Common myeloid progenitor, CD34-positive (primary cell): ENCODE measurements around the gene GJB4.
"Not testable (repeated sequence)": the region's sequence is repeated elsewhere in the genome, so short reads cannot be mapped to it uniquely, and the experiment has no call there.

Source experiments
- CTCF ChIA-PET: fragments of 350-600 bp; sonication (Branson Sonifier 250); formaldehyde crosslinking; loops from one replicate; lab custom pipeline; 2021; ENCODE audit warnings: antibody characterized with exemption; lab: Charles Lee
- POLR2A ChIA-PET: fragments of 350-600 bp; sonication (Branson Sonifier 250); formaldehyde crosslinking; loops from one replicate; lab custom pipeline; 2021; ENCODE audit warnings: antibody characterized with exemption; lab: Charles Lee
- DNase-seq, 3 donors: peaks; one replicate each; pipeline versions ENCODE4 v3.0.0 to v3.0.0-alpha.2; 2013
- H3K27ac ChIP-seq, 2 experiments: 1 replicate in 1 of 2; 2 replicates in 1 of 2; pipeline ENCODE4 v1.7.0; 2013; ENCODE audit warnings: inconsistent platforms in 2 of 2, low read length in 2 of 2, mild to moderate bottlenecking in 2 of 2, low read depth in 1 of 2, moderate library complexity in 1 of 2; ENCODE audit not compliant: severe bottlenecking in 2 of 2, insufficient read depth in 1 of 2, poor library complexity in 1 of 2
- H3K27me3 ChIP-seq, 5 experiments: replicated peaks in 2 of 5; 1 replicate in 3 of 5; 2 replicates in 2 of 5; pipeline versions ENCODE4 v1.6.1 to v1.7.0; 2013; ENCODE audit warnings: low read length in 4 of 5, mild to moderate bottlenecking in 2 of 5, moderate library complexity in 2 of 5, inconsistent platforms in 1 of 5; ENCODE audit not compliant: insufficient read depth in 5 of 5, control insufficient read depth in 4 of 5
- H3K36me3 ChIP-seq, 4 experiments: 1 replicate in 2 of 4; 2 replicates in 2 of 4; pipeline versions ENCODE4 v1.6.1 to v1.7.0; 2013; ENCODE audit warnings: low read length in 3 of 4, control low read depth in 1 of 4, mild to moderate bottlenecking in 1 of 4; ENCODE audit not compliant: control insufficient read depth in 4 of 4, insufficient read depth in 4 of 4
- H3K4me1 ChIP-seq, 4 experiments: 1 replicate in 3 of 4; 2 replicates in 1 of 4; pipeline versions ENCODE4 v1.6.1 to v1.7.1; 2013; ENCODE audit warnings: low read length in 3 of 4, mild to moderate bottlenecking in 3 of 4, control low read depth in 1 of 4, inconsistent platforms in 1 of 4, moderate library complexity in 1 of 4; ENCODE audit not compliant: control insufficient read depth in 4 of 4, insufficient read depth in 4 of 4; ENCODE audit errors: control extremely low read depth in 1 of 4
- H3K4me3 ChIP-seq, 7 experiments: 1 replicate in 4 of 7; 2 replicates in 3 of 7; pipeline versions ENCODE4 v1.5.1 to v1.7.0; 2013; ENCODE audit warnings: mild to moderate bottlenecking in 7 of 7, low read length in 6 of 7, moderate library complexity in 6 of 7, inconsistent platforms in 2 of 7, low read depth in 2 of 7, control low read depth in 1 of 7; ENCODE audit not compliant: insufficient read depth in 4 of 7, control insufficient read depth in 1 of 7; ENCODE audit errors: extremely low read depth in 1 of 7
- H3K9me3 ChIP-seq, 5 experiments: 1 replicate in 4 of 5; 2 replicates in 1 of 5; pipeline versions ENCODE4 v1.6.1 to v1.7.1; 2013; ENCODE audit warnings: low read length in 4 of 5, mild to moderate bottlenecking in 2 of 5, inconsistent platforms in 1 of 5, low read depth in 1 of 5, moderate library complexity in 1 of 5; ENCODE audit not compliant: control insufficient read depth in 4 of 5, insufficient read depth in 2 of 5; ENCODE audit errors: control extremely low read depth in 1 of 5
- WGBS: methylation state at CpG from one replicate; pipeline ENCODE4 v1.1.5; 2013; ENCODE audit not compliant: insufficient coverage; 5-methylcytosine and 5-hydroxymethylcytosine counted together

Gene GJB4

GRCh38 chr1:34721241-34721640, 38.3 kb upstream of the GJB4 start:
- 73% methylated on average over 1 of the region's 4 CpGs for WGBS
- H3K4me3 ChIP-seq: no peak overlapping the region
- H3K27me3 ChIP-seq: peaks cover 0 to 8% (median 7%) of the 10 kb centered on the region in 5 experiments
- ChIA-PET CTCF (no interaction called here), POLR2A (interaction anchor here (0.6 kb wide), 1 partner anchor 291 kb away, joined by 4 read pairs; no protein-coding TSS in a partner anchor)
- DNase-seq: no peak
- H3K36me3 ChIP-seq: no peaks in the 10 kb centered on the region
- peaks cover 0 to 3% (median 1%) of the 10 kb centered on the region in 5 experiments for H3K9me3 ChIP-seq
- no peak overlapping the region for H3K27ac ChIP-seq
- no peaks in the 10 kb centered on the region for H3K4me1 ChIP-seq

DNA sequence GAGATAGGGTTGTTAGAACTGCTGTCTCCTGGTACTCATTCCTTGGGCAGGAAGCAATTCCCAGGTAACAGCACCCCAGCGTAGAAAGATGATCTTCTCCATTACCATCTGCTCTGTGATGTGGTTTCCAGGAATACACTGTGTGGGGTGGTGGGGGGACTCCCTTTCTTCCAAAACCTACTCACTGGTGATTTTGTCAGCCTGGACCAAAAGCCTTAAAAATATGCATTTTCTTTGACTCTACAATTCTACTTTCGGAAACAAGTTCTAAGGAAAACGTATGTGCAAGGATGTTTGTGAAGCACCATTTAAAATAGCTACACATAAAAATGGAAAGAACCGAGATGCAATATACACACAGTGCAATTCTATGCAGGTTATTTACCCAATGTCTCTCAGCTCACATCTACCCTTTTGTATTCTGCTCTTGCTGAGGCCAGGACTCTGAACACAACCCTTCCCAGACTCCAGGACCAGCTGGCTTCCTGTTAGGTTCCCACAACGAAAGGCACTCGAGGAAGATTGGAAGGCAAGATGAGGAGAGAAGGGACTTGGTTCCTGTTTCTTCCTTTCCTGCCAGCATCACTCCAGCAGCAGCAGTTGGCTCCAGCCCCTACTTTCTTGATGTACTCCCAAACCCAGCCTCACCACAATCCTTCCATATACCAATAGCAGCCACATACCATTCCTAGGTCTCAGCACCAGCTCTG, 37.7 kb upstream of the GJB4 start:
- 92% methylated on average over 4 of the region's 6 CpGs for WGBS
- Histone ChIP-seq H3K36me3 (no peaks in the 10 kb centered on the region), H3K27ac (no peak overlapping the region), H3K4me1 (no peaks in the 10 kb centered on the region), H3K9me3 (peaks cover 0 to 3% (median 1%) of the 10 kb centered on the region in 5 experiments), H3K4me3 (no peak overlapping the region), H3K27me3 (peaks cover 3 to 8% (median 6%) of the 10 kb centered on the region in 5 experiments)
- CTCF ChIA-PET: no interaction called here
- POLR2A ChIA-PET: interaction anchor here (0.6 kb wide), 1 partner anchor 292 kb away, joined by 4 read pairs; no protein-coding TSS in a partner anchor
- no peak for DNase-seq

- POLR2A ChIA-PET: no interaction called here
- Histone ChIP-seq H3K27me3 (peaks cover 4 to 15% (median 7%) of the 10 kb centered on the region in 5 experiments), H3K9me3 (peaks cover 0 to 1% (median 0%) of the 10 kb centered on the region in 5 experiments), H3K4me3 (no peak overlapping the region), H3K4me1 (no peaks in the 10 kb centered on the region), H3K27ac (no peak overlapping the region), H3K36me3 (no peaks in the 10 kb centered on the region)
- CTCF ChIA-PET: interaction anchor here (2.5 kb wide), 1 partner anchor 16 kb away, joined by 11 read pairs; no protein-coding TSS in a partner anchor
- 39% methylated on average over 6 of the region's 6 CpGs for WGBS
- no peak for DNase-seq
These were observed 32.7 kb upstream of the GJB4 start for GRCh38 chr1:34726861-34727260.

- ChIA-PET POLR2A (no interaction called here), CTCF (no interaction called here)
- 87% methylated on average over 5 of the region's 5 CpGs for WGBS
- DNase-seq: no peak
- Histone ChIP-seq H3K36me3 (no peaks in the 10 kb centered on the region), H3K4me3 (no peak overlapping the region), H3K27ac (no peak overlapping the region), H3K9me3 (no peaks in the 10 kb centered on the region), H3K4me1 (no peaks in the 10 kb centered on the region), H3K27me3 (peaks cover 4 to 13% (median 6%) of the 10 kb centered on the region in 5 experiments)
These were observed 29.1 kb upstream of the GJB4 start for GRCh38 chr1:34730485-34730884.

DNA sequence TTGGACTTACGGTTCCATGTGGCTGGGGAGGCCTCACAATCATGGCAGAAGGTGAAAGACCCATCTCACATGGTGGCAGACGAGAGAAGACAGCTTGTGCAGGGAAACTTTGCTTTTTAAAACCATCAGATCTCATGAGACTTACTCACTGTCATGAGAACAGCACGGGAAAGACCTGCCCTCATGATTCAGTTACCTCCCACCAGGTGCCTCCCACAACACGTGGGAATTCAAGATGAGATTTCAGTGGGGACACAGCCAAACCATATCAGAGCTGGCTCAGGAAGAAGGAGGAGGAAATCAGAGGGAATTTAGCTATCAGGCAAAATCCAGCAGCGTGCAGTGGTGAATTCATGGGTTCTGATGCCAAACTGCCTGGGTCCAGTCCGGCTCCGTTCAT, 26.7 kb upstream of the GJB4 start:
- POLR2A ChIA-PET, H3K27me3 ChIP-seq, H3K27ac ChIP-seq, DNase-seq, H3K4me1 ChIP-seq, H3K9me3 ChIP-seq, H3K36me3 ChIP-seq, H3K4me3 ChIP-seq: not testable (repeated sequence)
- CTCF ChIA-PET: interaction anchor here (0.9 to 1.5 kb wide), 2 partner anchors 14 to 273 kb away, joined by 3 read pairs; no protein-coding TSS in a partner anchor
- 90% methylated on average over 3 of the region's 7 CpGs for WGBS

DNA sequence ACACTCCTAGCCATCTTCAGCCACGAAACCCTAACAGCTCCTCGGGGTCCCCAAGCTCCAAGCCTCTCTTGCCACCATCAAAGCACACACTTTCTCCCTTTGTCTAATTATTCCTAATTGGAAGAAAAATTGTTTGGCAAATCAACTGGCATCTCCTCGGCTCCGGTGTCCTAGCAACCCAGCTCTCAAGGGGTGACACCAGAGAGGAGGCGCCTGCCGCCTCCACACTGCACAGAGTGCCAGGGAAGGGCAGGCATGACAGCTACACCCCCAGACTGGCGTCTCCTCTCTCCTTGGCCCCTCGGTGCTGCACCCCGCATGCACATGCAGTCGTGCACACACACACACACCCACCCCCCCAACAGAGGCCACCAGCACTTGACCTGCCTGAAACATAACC, 22.8 kb upstream of the GJB4 start:
- WGBS: 94% methylated on average over 7 of the region's 10 CpGs
- no peaks in the 10 kb centered on the region for H3K36me3 ChIP-seq
- ChIA-PET CTCF (interaction anchor here (1.2 to 1.8 kb wide), 2 partner anchors 10 to 55 kb away, joined by 3 to 4 read pairs; no protein-coding TSS in a partner anchor), POLR2A (no interaction called here)
- H3K27me3 ChIP-seq: peaks cover 0 to 6% (median 0%) of the 10 kb centered on the region in 5 experiments
- no peaks in the 10 kb centered on the region for H3K9me3 ChIP-seq
- H3K4me1 ChIP-seq: no peaks in the 10 kb centered on the region
- no peak for DNase-seq
- no peak overlapping the region for H3K4me3 ChIP-seq
- H3K27ac ChIP-seq: no peak overlapping the region

GRCh38 chr1:34737236-34737635, 22.3 kb upstream of the GJB4 start:
- H3K27me3 ChIP-seq, H3K36me3 ChIP-seq, DNase-seq, H3K9me3 ChIP-seq, H3K4me1 ChIP-seq, H3K4me3 ChIP-seq, H3K27ac ChIP-seq, POLR2A ChIA-PET: not testable (repeated sequence)
- CTCF ChIA-PET: interaction anchor here (1.8 kb wide), 1 partner anchor 9 kb away, joined by 4 read pairs; no protein-coding TSS in a partner anchor
- WGBS: 95% methylated on average over 9 of the region's 12 CpGs
